OCI-LY7 (cell line): Measurements from ENCODE around the gene PLA2R1.

Experiments used
- EZH2phosphoT487 ChIP-seq: fragments of 200-600 bp; sonication (generic); IDR thresholded peaks from 2 replicates; pipeline ENCODE4 v1.6.1; 2018; ENCODE audit warnings: low read depth, borderline replicate concordance, mild to moderate bottlenecking, mixed run types, antibody characterized with exemption, low read length, moderate library complexity, mixed read lengths
- TF ChIP-seq, protein P1 (sequence below): fragments of 200-600 bp; sonication (generic); conservative IDR thresholded peaks from 2 replicates; pipeline ENCODE4 v1.5.1; 2014; ENCODE audit warnings: mild to moderate bottlenecking, antibody characterized with exemption, low read length, moderate library complexity, mixed read lengths

DNA sequence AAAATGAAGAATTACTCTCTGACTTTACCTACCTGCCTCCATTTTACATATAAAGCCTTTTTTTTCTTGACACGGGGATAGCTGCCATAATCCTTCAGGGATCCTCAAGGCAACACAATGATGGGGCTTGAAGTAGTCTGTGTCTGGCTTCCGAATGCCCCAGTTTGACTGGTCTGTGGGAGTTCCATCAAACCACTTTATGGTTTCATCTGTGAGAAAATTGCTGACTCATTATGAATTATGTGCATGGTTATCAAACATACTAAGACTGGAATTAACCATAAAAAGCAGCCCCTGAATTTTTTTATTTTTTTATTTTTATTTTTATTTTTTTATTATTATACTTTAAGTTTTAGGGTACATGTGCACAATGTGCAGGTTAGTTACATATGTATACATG, 117.5 kb downstream of the PLA2R1 start:
- TF ChIP-seq, protein P1, sequence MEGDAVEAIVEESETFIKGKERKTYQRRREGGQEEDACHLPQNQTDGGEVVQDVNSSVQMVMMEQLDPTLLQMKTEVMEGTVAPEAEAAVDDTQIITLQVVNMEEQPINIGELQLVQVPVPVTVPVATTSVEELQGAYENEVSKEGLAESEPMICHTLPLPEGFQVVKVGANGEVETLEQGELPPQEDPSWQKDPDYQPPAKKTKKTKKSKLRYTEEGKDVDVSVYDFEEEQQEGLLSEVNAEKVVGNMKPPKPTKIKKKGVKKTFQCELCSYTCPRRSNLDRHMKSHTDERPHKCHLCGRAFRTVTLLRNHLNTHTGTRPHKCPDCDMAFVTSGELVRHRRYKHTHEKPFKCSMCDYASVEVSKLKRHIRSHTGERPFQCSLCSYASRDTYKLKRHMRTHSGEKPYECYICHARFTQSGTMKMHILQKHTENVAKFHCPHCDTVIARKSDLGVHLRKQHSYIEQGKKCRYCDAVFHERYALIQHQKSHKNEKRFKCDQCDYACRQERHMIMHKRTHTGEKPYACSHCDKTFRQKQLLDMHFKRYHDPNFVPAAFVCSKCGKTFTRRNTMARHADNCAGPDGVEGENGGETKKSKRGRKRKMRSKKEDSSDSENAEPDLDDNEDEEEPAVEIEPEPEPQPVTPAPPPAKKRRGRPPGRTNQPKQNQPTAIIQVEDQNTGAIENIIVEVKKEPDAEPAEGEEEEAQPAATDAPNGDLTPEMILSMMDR = no peak
- no peak for TF ChIP-seq EZH2phosphoT487
